ENCODE results near the gene MAP4K4. TPM values are rescaled to one million over a fixed set of nuclear protein-coding genes. Genes with fewer than 3 reads are reported as not detected.

Gene MAP4K4
- total RNA-seq, 1 donor from 2014 or later = 115 TPM

DNA sequence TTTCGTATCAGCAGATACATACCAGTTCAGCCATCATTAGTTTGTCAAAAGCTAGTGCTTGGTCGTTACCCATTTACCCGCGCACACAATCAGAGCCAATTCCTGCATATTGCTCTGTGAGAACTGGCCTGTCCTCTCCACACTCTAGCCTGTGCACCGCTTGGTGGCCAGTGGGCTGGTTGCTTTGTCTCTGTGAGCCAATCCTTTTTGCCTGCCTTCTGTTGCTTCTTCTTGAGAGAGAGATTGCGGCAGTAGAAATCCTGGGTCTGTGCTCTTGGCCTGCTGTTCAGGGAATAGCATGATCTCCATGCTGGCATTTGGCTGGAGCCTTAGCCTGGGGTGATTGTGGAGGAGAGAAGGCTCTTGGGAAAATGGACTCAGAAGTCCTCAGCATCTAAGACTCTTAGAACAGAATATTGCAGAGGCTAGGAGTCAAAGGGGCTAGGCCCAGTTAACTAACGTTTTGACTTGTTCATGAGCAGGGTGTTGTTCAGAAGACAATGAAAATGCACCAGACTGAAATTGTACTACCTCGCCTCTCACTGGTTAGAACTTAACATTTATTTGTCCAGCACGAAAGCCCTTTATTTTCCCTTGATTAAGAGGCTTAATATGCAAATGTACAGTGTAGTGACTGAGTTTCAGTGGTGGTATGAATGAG is 37.1 kb downstream of the MAP4K4 start:
- no peak overlapping the region for H3K4me3 ChIP-seq (ENCODE audit: low read depth, low read length)
- TF ChIP-seq, protein P1, sequence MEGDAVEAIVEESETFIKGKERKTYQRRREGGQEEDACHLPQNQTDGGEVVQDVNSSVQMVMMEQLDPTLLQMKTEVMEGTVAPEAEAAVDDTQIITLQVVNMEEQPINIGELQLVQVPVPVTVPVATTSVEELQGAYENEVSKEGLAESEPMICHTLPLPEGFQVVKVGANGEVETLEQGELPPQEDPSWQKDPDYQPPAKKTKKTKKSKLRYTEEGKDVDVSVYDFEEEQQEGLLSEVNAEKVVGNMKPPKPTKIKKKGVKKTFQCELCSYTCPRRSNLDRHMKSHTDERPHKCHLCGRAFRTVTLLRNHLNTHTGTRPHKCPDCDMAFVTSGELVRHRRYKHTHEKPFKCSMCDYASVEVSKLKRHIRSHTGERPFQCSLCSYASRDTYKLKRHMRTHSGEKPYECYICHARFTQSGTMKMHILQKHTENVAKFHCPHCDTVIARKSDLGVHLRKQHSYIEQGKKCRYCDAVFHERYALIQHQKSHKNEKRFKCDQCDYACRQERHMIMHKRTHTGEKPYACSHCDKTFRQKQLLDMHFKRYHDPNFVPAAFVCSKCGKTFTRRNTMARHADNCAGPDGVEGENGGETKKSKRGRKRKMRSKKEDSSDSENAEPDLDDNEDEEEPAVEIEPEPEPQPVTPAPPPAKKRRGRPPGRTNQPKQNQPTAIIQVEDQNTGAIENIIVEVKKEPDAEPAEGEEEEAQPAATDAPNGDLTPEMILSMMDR (conservative IDR thresholded peaks at IDR 0.05; ENCODE audit: low read depth, low read length) = no peak
- DNase-seq (ENCODE audit: low read depth) = no peak

DNA sequence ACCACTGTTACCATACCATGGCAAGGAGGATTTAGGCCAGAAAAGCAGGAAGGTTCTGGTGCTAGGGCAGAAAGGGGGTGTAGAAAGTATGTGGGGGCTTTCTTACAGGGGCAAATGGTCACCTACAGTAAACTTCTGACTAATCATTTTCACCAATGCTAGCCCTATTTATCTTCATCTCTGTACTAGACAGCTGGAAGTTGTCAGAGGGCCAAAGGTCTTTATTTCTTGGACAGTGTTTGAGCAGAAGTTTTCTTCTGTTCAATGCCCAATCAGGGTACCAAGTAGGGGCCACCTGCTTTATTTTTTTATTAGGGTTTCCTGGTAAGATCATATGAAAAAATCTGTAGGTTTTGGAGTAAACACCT is 37.6 kb downstream of the MAP4K4 start:
- TF ChIP-seq, protein P1 (conservative IDR thresholded peaks at IDR 0.05; ENCODE audit: low read depth, low read length) = no peak
- no peak overlapping the region for H3K4me3 ChIP-seq (ENCODE audit: low read depth, low read length)
- no peak for DNase-seq (ENCODE audit: low read depth)

DNA sequence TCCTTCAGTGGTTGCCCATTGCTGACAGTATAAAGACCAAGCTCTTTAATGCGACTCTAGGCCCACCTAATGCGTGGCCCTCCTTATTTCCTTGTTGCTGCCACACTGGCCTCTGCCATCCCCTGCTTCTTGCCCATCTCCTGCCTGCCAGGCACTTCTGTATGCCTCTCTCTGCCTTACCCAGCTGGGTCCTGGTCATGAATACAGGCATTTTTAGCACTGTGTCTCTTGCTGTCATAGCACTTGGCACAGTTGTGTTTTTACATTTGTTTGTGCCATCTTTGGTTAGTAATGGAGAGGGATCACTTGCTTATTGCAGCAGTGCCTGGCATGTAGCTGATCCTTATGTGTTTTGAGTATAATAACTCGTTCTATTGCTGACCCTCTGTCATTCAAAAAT is 38.7 kb downstream of the MAP4K4 start:
- TF ChIP-seq, protein P1 (conservative IDR thresholded peaks at IDR 0.05; ENCODE audit: low read depth, low read length) = no peak
- DNase-seq (ENCODE audit: low read depth) = no peak
- no peak overlapping the region for H3K4me3 ChIP-seq (ENCODE audit: low read depth, low read length)

DNA sequence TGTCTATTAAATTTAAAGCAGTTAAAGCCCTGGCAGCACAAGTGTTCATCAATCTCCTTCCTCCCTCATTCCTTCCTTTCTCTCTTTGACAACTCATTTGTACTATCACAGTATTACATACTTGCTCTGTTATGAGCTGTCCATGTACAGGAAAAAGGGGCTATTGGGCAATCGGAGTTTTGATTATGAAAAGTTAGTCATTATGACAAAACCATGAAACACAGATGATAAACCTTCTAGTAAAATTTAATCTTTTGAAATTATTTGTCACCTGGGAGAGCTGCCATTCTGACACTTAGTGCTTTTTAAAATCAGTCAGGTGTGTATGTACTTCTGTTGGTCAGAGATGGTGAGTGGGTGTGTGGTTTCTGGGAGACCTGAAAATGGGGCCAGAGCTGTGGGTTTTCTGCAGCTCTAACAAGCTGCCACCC is 39.4 kb downstream of the MAP4K4 start:
- DNase-seq (ENCODE audit: low read depth) = no peak
- TF ChIP-seq, protein P1 (conservative IDR thresholded peaks at IDR 0.05; ENCODE audit: low read depth, low read length) = no peak
- H3K4me3 ChIP-seq (ENCODE audit: low read depth, low read length) = no peak overlapping the region

GRCh38 chr2:101737478-101738255 is 40.2 kb downstream of the MAP4K4 start:
- TF ChIP-seq, protein P1 (conservative IDR thresholded peaks at IDR 0.05; ENCODE audit: low read depth, low read length) = no peak
- no peak overlapping the region for H3K4me3 ChIP-seq (ENCODE audit: low read depth, low read length)
- peak; percentile 64 for DNase-seq (ENCODE audit: low read depth)

- no peak overlapping the region for H3K4me3 ChIP-seq (ENCODE audit: low read depth, low read length)
- TF ChIP-seq, protein P1 (conservative IDR thresholded peaks at IDR 0.05; ENCODE audit: low read depth, low read length) = no peak
- no peak for DNase-seq (ENCODE audit: low read depth)
These were observed 41.1 kb downstream of the MAP4K4 start for GRCh38 chr2:101738649-101739048.

Measured in epithelial cell of proximal tubule (primary cell).